DMS53 (cell line): Measurements from ENCODE around the gene CMSS1.
"Not testable (repeated sequence)": the region's sequence is repeated elsewhere in the genome, so short reads cannot be mapped to it uniquely, and the experiment has no call there.

Experiments
- DNase-seq: peaks from one replicate; lab custom pipeline; 2025; lab: John Stamatoyannopoulos, UW

Gene CMSS1

GRCh38 chr3:100084100-100084806, 266.6 kb downstream of the CMSS1 start:
- no peak for DNase-seq

- no peak for DNase-seq
Measured at GRCh38 chr3:100086401-100086800, 268.7 kb downstream of the CMSS1 start.

GRCh38 chr3:100087198-100087597, 269.5 kb downstream of the CMSS1 start:
- DNase-seq, result peak; percentile 24

GRCh38 chr3:100088735-100089368, 271.2 kb downstream of the CMSS1 start:
- DNase-seq, result peak; percentile 72

GRCh38 chr3:100089812-100090668, 272.4 kb downstream of the CMSS1 start:
- peak; percentile 2 for DNase-seq

- DNase-seq, result no peak
Measured at GRCh38 chr3:100090669-100091005, 273.0 kb downstream of the CMSS1 start.

- DNase-seq, result no peak
Measured at GRCh38 chr3:100093831-100094230, 276.2 kb downstream of the CMSS1 start.

- DNase-seq, result not testable (repeated sequence)
Measured at GRCh38 chr3:100096286-100096685, 278.6 kb downstream of the CMSS1 start.

- no peak for DNase-seq
Measured at GRCh38 chr3:100096866-100097265, 279.2 kb downstream of the CMSS1 start.

GRCh38 chr3:100097919-100098783, 280.5 kb downstream of the CMSS1 start:
- DNase-seq, result no peak

GRCh38 chr3:100098784-100099070, 281.1 kb downstream of the CMSS1 start:
- DNase-seq, result peak; percentile 6

GRCh38 chr3:100099621-100100020, 282.0 kb downstream of the CMSS1 start:
- no peak for DNase-seq

- DNase-seq, result no peak
Measured at GRCh38 chr3:100100425-100100824, 282.8 kb downstream of the CMSS1 start.

GRCh38 chr3:100102757-100103156, 285.1 kb downstream of the CMSS1 start:
- DNase-seq, result no peak

GRCh38 chr3:100103558-100104441, 286.1 kb downstream of the CMSS1 start:
- DNase-seq, result no peak

- DNase-seq, result no peak
Measured at GRCh38 chr3:100104442-100104798, 286.8 kb downstream of the CMSS1 start.

- DNase-seq, result no peak
Measured at GRCh38 chr3:100104817-100105413, 287.3 kb downstream of the CMSS1 start.

GRCh38 chr3:100105501-100105900, 287.8 kb downstream of the CMSS1 start:
- no peak for DNase-seq

GRCh38 chr3:100106094-100106493, 288.4 kb downstream of the CMSS1 start:
- DNase-seq, result no peak

- DNase-seq, result no peak
Measured at GRCh38 chr3:100106531-100107141, 289.0 kb downstream of the CMSS1 start.
